Stomach (tissue), 4 donors: ENCODE measurements around the gene PLPPR1.

Experiments
- CTCF ChIP-seq, 7 experiments: fragments of 450-650 bp in 4 of 7; fragments of 200-600 bp in 3 of 7; sonication (generic) in 3 of 7; IDR thresholded peaks; one replicate each; pipeline ENCODE4 v1.5.1; 2016 to 2019; ENCODE audit warnings: antibody characterized with exemption in 7 of 7, control low read depth in 2 of 7, mild to moderate bottlenecking in 1 of 7
- POLR2A ChIP-seq, 4 donors: fragments of 450-650 bp; IDR thresholded peaks; one replicate each; pipeline ENCODE4 v1.6.1; 2016; ENCODE audit warnings: antibody characterized with exemption in 4 of 4, control low read depth in 2 of 4, mild to moderate bottlenecking in 1 of 4, moderate library complexity in 1 of 4

GRCh38 chr9:101366038-101366756, 337.7 kb downstream of the PLPPR1 start:
- TF ChIP-seq CTCF (IDR thresholded peaks at IDR 0.05) = no peak
- TF ChIP-seq POLR2A (IDR thresholded peaks at IDR 0.05) = no peak
